Measurements from ENCODE around the gene ATF4. TPM values are rescaled to one million over a fixed set of nuclear protein-coding genes. Genes with fewer than 3 reads are reported as not detected.
"Not testable (repeated sequence)": the region's sequence is repeated elsewhere in the genome, so short reads cannot be mapped to it uniquely, and the experiment has no call there.

Gene ATF4
- total RNA-seq, 1 donor from 2014 or later: 508 TPM

- Mint-ChIP-seq H3K4me1 (ENCODE audit: low read depth, unreplicated experiment) (peaks cover 5% of the 10 kb centered on the region), H3K4me3 (ENCODE audit: unreplicated experiment) (peak overlapping the region; percentile 98), H3K36me3 (ENCODE audit: low read depth, unreplicated experiment) (peaks cover 17% of the 10 kb centered on the region), H3K27ac (ENCODE audit: unreplicated experiment) (peak overlapping the region; percentile 79), H3K27me3 (ENCODE audit: low read depth, unreplicated experiment) (peaks cover 3% of the 10 kb centered on the region), H3K9me3 (ENCODE audit: unreplicated experiment) (no peaks in the 10 kb centered on the region)
- DNase-seq (ENCODE audit: low read depth) (no peak), FAIRE-seq (no peak)
- Histone ChIP-seq H3K36me3 (ENCODE audit: insufficient read depth, low read length) (peaks cover 25% of the 10 kb centered on the region), H3K4me2 (ENCODE audit: low read length) (peak overlapping the region; percentile 93), H3K79me2 (ENCODE audit: insufficient read depth, low read length) (peaks cover 56% of the 10 kb centered on the region), H3K4me3 (ENCODE audit: insufficient read depth, low read depth, low read length) (peak overlapping the region; percentile 88), H3K9me3 (ENCODE audit: insufficient read depth, low read depth, low read length) (no peaks in the 10 kb centered on the region), H2AFZ (ENCODE audit: low read depth, low read length) (no peak overlapping the region), H3K27me3 (ENCODE audit: insufficient read depth, low read length) (no peaks in the 10 kb centered on the region), H3K9ac (ENCODE audit: low read length) (peak overlapping the region; percentile 83), H4K20me1 (ENCODE audit: insufficient read depth, low read length) (peaks cover 34% of the 10 kb centered on the region), H3K4me1 (ENCODE audit: insufficient read depth, low read length) (peaks cover 21% of the 10 kb centered on the region), H3K27ac (ENCODE audit: low read depth, low read length) (no peak overlapping the region)
- TF ChIP-seq EZH2 (IDR thresholded peaks at IDR 0.05; ENCODE audit: insufficient read depth, low read length): no peak
- no peak for TF ChIP-seq CTCF (IDR thresholded peaks at IDR 0.05; ENCODE audit: insufficient read depth, low read depth, low read length)
Measured at GRCh38 chr22:39503630-39504029, 16.7 kb upstream of the ATF4 start.

GRCh38 chr22:39504071-39504470 is 16.3 kb upstream of the ATF4 start:
- H3K9me3 Mint-ChIP-seq (ENCODE audit: unreplicated experiment): no peaks in the 10 kb centered on the region
- peaks cover 25% of the 10 kb centered on the region for H3K36me3 ChIP-seq (ENCODE audit: insufficient read depth, low read length)

GRCh38 chr22:39507021-39507420 is 13.3 kb upstream of the ATF4 start:
- H3K4me1 Mint-ChIP-seq (ENCODE audit: low read depth, unreplicated experiment); FAIRE-seq; H3K9me3 Mint-ChIP-seq (ENCODE audit: unreplicated experiment); H3K4me3 ChIP-seq (ENCODE audit: insufficient read depth, low read depth, low read length); H3K4me2 ChIP-seq (ENCODE audit: low read length); H3K27me3 Mint-ChIP-seq (ENCODE audit: low read depth, unreplicated experiment); H3K9me3 ChIP-seq (ENCODE audit: insufficient read depth, low read depth, low read length); H3K27ac Mint-ChIP-seq (ENCODE audit: unreplicated experiment); H3K27me3 ChIP-seq (ENCODE audit: insufficient read depth, low read length); H3K27ac ChIP-seq (ENCODE audit: low read depth, low read length); H2AFZ ChIP-seq (ENCODE audit: low read depth, low read length); DNase-seq (ENCODE audit: low read depth); H3K9ac ChIP-seq (ENCODE audit: low read length); H3K4me3 Mint-ChIP-seq (ENCODE audit: unreplicated experiment): not testable (repeated sequence)
- peaks cover 11% of the 10 kb centered on the region for H3K4me1 ChIP-seq (ENCODE audit: insufficient read depth, low read length)
- peaks cover 56% of the 10 kb centered on the region for H4K20me1 ChIP-seq (ENCODE audit: insufficient read depth, low read length)
- H3K36me3 Mint-ChIP-seq (ENCODE audit: low read depth, unreplicated experiment): peaks cover 24% of the 10 kb centered on the region
- H3K36me3 ChIP-seq (ENCODE audit: insufficient read depth, low read length): peaks cover 28% of the 10 kb centered on the region
- peaks cover 82% of the 10 kb centered on the region for H3K79me2 ChIP-seq (ENCODE audit: insufficient read depth, low read length)

More at GRCh38 chr22:39504071-39504470, 16.3 kb upstream of the ATF4 start:
- Histone ChIP-seq H3K4me3 (ENCODE audit: insufficient read depth, low read depth, low read length) (no peak overlapping the region), H2AFZ (ENCODE audit: low read depth, low read length) (no peak overlapping the region), H3K27ac (ENCODE audit: low read depth, low read length) (no peak overlapping the region), H3K79me2 (ENCODE audit: insufficient read depth, low read length) (peaks cover 61% of the 10 kb centered on the region), H4K20me1 (ENCODE audit: insufficient read depth, low read length) (peaks cover 36% of the 10 kb centered on the region), H3K4me1 (ENCODE audit: insufficient read depth, low read length) (peaks cover 21% of the 10 kb centered on the region), H3K27me3 (ENCODE audit: insufficient read depth, low read length) (no peaks in the 10 kb centered on the region), H3K9me3 (ENCODE audit: insufficient read depth, low read depth, low read length) (no peaks in the 10 kb centered on the region), H3K9ac (ENCODE audit: low read length) (peak overlapping the region; percentile 83), H3K4me2 (ENCODE audit: low read length) (peak overlapping the region; percentile 93)
- no peaks in the 10 kb centered on the region for H3K27me3 Mint-ChIP-seq (ENCODE audit: low read depth, unreplicated experiment)
- peaks cover 17% of the 10 kb centered on the region for H3K36me3 Mint-ChIP-seq (ENCODE audit: low read depth, unreplicated experiment)
- DNase-seq (ENCODE audit: low read depth) (no peak), FAIRE-seq (no peak)
- no peak for TF ChIP-seq EZH2 (IDR thresholded peaks at IDR 0.05; ENCODE audit: insufficient read depth, low read length)
- TF ChIP-seq CTCF (IDR thresholded peaks at IDR 0.05; ENCODE audit: insufficient read depth, low read depth, low read length): no peak
- peak overlapping the region; percentile 98 for H3K4me3 Mint-ChIP-seq (ENCODE audit: unreplicated experiment)
- peaks cover 5% of the 10 kb centered on the region for H3K4me1 Mint-ChIP-seq (ENCODE audit: low read depth, unreplicated experiment)
- no peak overlapping the region for H3K27ac Mint-ChIP-seq (ENCODE audit: unreplicated experiment)
